ENCODE results near the gene ARHGAP30. TPM values are rescaled to one million over a fixed set of nuclear protein-coding genes. Genes with fewer than 3 reads are reported as not detected.
"Not testable (repeated sequence)": the region's sequence is repeated elsewhere in the genome, so short reads cannot be mapped to it uniquely, and the experiment has no call there.

ARHGAP30 gene
- total RNA-seq, 1 experiment from 2014 or later, result 0.39 TPM

GRCh38 chr1:161031874-161032273 is 37.8 kb downstream of the ARHGAP30 start:
- ChIA-PET CTCF (interaction anchor here (1.0 kb wide), 1 partner anchor 11 kb away, joined by 3 read pairs; the partner anchor contains the start of gene F11R), RAD21 (ENCODE audit: low non-redundant PET in 1 of 2, low total read pairs in 2 of 2, uncharacterized antibody in 2 of 2, unreplicated experiment in 2 of 2) (no interaction called here), POLR2A (interaction anchor here (3.2 kb wide), 1 partner anchor 10 kb away, joined by 18 read pairs; the partner anchor contains the start of gene F11R)
- H4K20me1 ChIP-seq (ENCODE audit: insufficient read depth), result no peaks in the 10 kb centered on the region
- no peaks in the 10 kb centered on the region for H3K36me3 ChIP-seq (ENCODE audit: control insufficient read depth in 1 of 2, insufficient read depth in 2 of 2, low read length in 2 of 2)
- H3K27me3 ChIP-seq (ENCODE audit: insufficient read depth, low read length), result no peaks in the 10 kb centered on the region
- intact Hi-C loops (cut with micrococcal nuclease), result no loop called here
- ATAC-seq (no peak), DNase-seq (ENCODE audit: low read depth, low spot score) (no peak)
- no peak overlapping the region for H3K9ac ChIP-seq (ENCODE audit: low read length)
- no peak overlapping the region for H3K27ac ChIP-seq (ENCODE audit: low read depth, low read length)
- H3K4me1 ChIP-seq (ENCODE audit: control insufficient read depth in 1 of 2, insufficient read depth in 2 of 2, low read length in 2 of 2), result peaks cover 14 to 31% of the 10 kb centered on the region in 2 experiments
- no peaks in the 10 kb centered on the region for H3K9me2 ChIP-seq (ENCODE audit: insufficient read depth)
- peaks cover 33% of the 10 kb centered on the region for H3K79me2 ChIP-seq (ENCODE audit: insufficient read depth, low read length)
- no peak overlapping the region for H2AFZ ChIP-seq (ENCODE audit: low read depth, low read length, poor library complexity, severe bottlenecking)
- H3K4me3 ChIP-seq (replicated peaks in 1 of 2; ENCODE audit: low read depth in 1 of 2, low read length in 2 of 2), result no peak overlapping the region
- H3K4me2 ChIP-seq (ENCODE audit: low read length), result no peak overlapping the region
- H3K9me3 ChIP-seq (ENCODE audit: control insufficient read depth in 1 of 2, insufficient read depth in 1 of 2, low read depth in 1 of 2, low read length in 2 of 2), result no peaks in the 10 kb centered on the region
- TF ChIP-seq EZH2 (IDR thresholded peaks at IDR 0.05) (no peak), POLR2AphosphoS5 (IDR thresholded peaks at IDR 0.05; ENCODE audit: low read depth, low read length) (no peak), SIN3A (IDR thresholded peaks at IDR 0.05; ENCODE audit: low read depth) (no peak), ZBTB33 (IDR thresholded peaks at IDR 0.05; ENCODE audit: extremely low read depth, insufficient replicate concordance, low read length) (no peak), YY1 (IDR thresholded peaks at IDR 0.05; ENCODE audit: extremely low read depth, insufficient replicate concordance, low read depth, low read length) (no peak), REST (IDR thresholded peaks at IDR 0.05; ENCODE audit: low read depth) (no peak), RAD21 (IDR thresholded peaks at IDR 0.05; ENCODE audit: low read depth) (no peak), CTCF (IDR thresholded peaks at IDR 0.05 in 2 of 3, conservative IDR thresholded peaks at IDR 0.05 in 1 of 3; ENCODE audit: borderline replicate concordance in 1 of 3, insufficient read depth in 1 of 3, low read depth in 2 of 3, low read length in 2 of 3) (no peak), EZH2phosphoT487 (IDR thresholded peaks at IDR 0.05; ENCODE audit: borderline replicate concordance) (no peak), FOSL1 (IDR thresholded peaks at IDR 0.05; ENCODE audit: low read depth) (no peak), ZNF274 (IDR thresholded peaks at IDR 0.05; ENCODE audit: low read depth, low read length) (no peak), CBX3 (IDR thresholded peaks at IDR 0.05; ENCODE audit: low read depth) (no peak)
- BruUV-seq (replicated peaks), result no TSS peak

- Histone ChIP-seq H3K4me1 (ENCODE audit: control insufficient read depth in 1 of 2, insufficient read depth in 2 of 2, low read length in 2 of 2) (peaks cover 14 to 35% of the 10 kb centered on the region in 2 experiments), H3K79me2 (ENCODE audit: insufficient read depth, low read length) (peaks cover 22% of the 10 kb centered on the region)
- intact Hi-C loops (cut with micrococcal nuclease); H3K27me3 ChIP-seq (ENCODE audit: insufficient read depth, low read length); CTCF ChIA-PET; H3K4me3 ChIP-seq (replicated peaks in 1 of 2; ENCODE audit: low read depth in 1 of 2, low read length in 2 of 2); H3K4me2 ChIP-seq (ENCODE audit: low read length); DNase-seq (ENCODE audit: low read depth, low spot score); RAD21 ChIA-PET (ENCODE audit: low non-redundant PET in 1 of 2, low total read pairs in 2 of 2, uncharacterized antibody in 2 of 2, unreplicated experiment in 2 of 2); H3K9me2 ChIP-seq (ENCODE audit: insufficient read depth); ATAC-seq; H3K27ac ChIP-seq (ENCODE audit: low read depth, low read length); H4K20me1 ChIP-seq (ENCODE audit: insufficient read depth); H3K9me3 ChIP-seq (ENCODE audit: control insufficient read depth in 1 of 2, insufficient read depth in 1 of 2, low read depth in 1 of 2, low read length in 2 of 2); H3K36me3 ChIP-seq (ENCODE audit: control insufficient read depth in 1 of 2, insufficient read depth in 2 of 2, low read length in 2 of 2); H2AFZ ChIP-seq (ENCODE audit: low read depth, low read length, poor library complexity, severe bottlenecking); POLR2A ChIA-PET; BruUV-seq (replicated peaks); H3K9ac ChIP-seq (ENCODE audit: low read length): not testable (repeated sequence)
Measured at GRCh38 chr1:161029466-161029865, 40.2 kb downstream of the ARHGAP30 start.
